ENCODE measurements around the gene REM2.

The REM2 gene

GRCh38 chr14:22928237-22929103 lies 45.4 kb downstream of the REM2 start:
- TF ChIP-seq POLR2AphosphoS5 (IDR thresholded peaks at IDR 0.05; ENCODE audit: low read depth, low read length) (no peak), SIN3A (IDR thresholded peaks at IDR 0.05; ENCODE audit: borderline replicate concordance, insufficient read depth, low read length) (no peak), REST (IDR thresholded peaks at IDR 0.05; ENCODE audit: insufficient read depth in 1 of 2, low read depth in 2 of 2, low read length in 2 of 2) (no peak), TAF1 (IDR thresholded peaks at IDR 0.05; ENCODE audit: borderline replicate concordance, insufficient read depth, low read length) (no peak), FOXP2 (optimal IDR thresholded peaks at IDR 0.05; ENCODE audit: borderline replicate concordance, extremely low read depth, extremely low read length, insufficient read depth) (no peak)

GRCh38 chr14:22929104-22929960 lies 46.3 kb downstream of the REM2 start, which contains the start of gene PRMT5:
TSS of gene PRMT5 (minus strand) at chr14:22929376. CDS start at chr14:22929361, 15 bp downstream.
- TF ChIP-seq POLR2AphosphoS5 (IDR thresholded peaks at IDR 0.05; ENCODE audit: low read depth, low read length) (peak; percentile 79), SIN3A (IDR thresholded peaks at IDR 0.05; ENCODE audit: borderline replicate concordance, insufficient read depth, low read length) (no peak), TAF1 (IDR thresholded peaks at IDR 0.05; ENCODE audit: borderline replicate concordance, insufficient read depth, low read length) (peak; percentile 78; the same call in 1 of the 2 replicates), REST (IDR thresholded peaks at IDR 0.05; ENCODE audit: insufficient read depth in 1 of 2, low read depth in 2 of 2, low read length in 2 of 2) (0 out of 4 replicates have a peak, but pooled peaks have one; percentile 6 to 39)

- TF ChIP-seq POLR2AphosphoS5 (IDR thresholded peaks at IDR 0.05; ENCODE audit: low read depth, low read length) = no peak
- no peak for TF ChIP-seq FOXP2 (optimal IDR thresholded peaks at IDR 0.05; ENCODE audit: borderline replicate concordance, extremely low read depth, extremely low read length, insufficient read depth)
- no peak for TF ChIP-seq SIN3A (IDR thresholded peaks at IDR 0.05; ENCODE audit: borderline replicate concordance, insufficient read depth, low read length)
- no peak for TF ChIP-seq TAF1 (IDR thresholded peaks at IDR 0.05; ENCODE audit: borderline replicate concordance, insufficient read depth, low read length)
- TF ChIP-seq REST (IDR thresholded peaks at IDR 0.05; ENCODE audit: insufficient read depth in 1 of 2, low read depth in 2 of 2, low read length in 2 of 2) = no peak
Measured at GRCh38 chr14:22929961-22930364, 46.9 kb downstream of the REM2 start.

- no peak for TF ChIP-seq FOXP2 (optimal IDR thresholded peaks at IDR 0.05; ENCODE audit: borderline replicate concordance, extremely low read depth, extremely low read length, insufficient read depth)
- no peak for TF ChIP-seq SIN3A (IDR thresholded peaks at IDR 0.05; ENCODE audit: borderline replicate concordance, insufficient read depth, low read length)
- TF ChIP-seq TAF1 (IDR thresholded peaks at IDR 0.05; ENCODE audit: borderline replicate concordance, insufficient read depth, low read length) = no peak
- no peak for TF ChIP-seq REST (IDR thresholded peaks at IDR 0.05; ENCODE audit: insufficient read depth in 1 of 2, low read depth in 2 of 2, low read length in 2 of 2)
- no peak for TF ChIP-seq POLR2AphosphoS5 (IDR thresholded peaks at IDR 0.05; ENCODE audit: low read depth, low read length)
Measured at GRCh38 chr14:22932146-22932545, 49.1 kb downstream of the REM2 start.
